Measurements from ENCODE around the gene ROR2.

Gene ROR2

GRCh38 chr9:91837981-91838731 lies 111.9 kb downstream of the ROR2 start:
- no peak for TF ChIP-seq CTCF (IDR thresholded peaks at IDR 0.05; ENCODE audit: extremely low read depth, insufficient read depth, missing control alignments)
- in situ Hi-C loops (cut with MboI; ENCODE audit: low pct_unique_long_range_greater_than_20kb, low sequenced_read_pairs, unreplicated experiment) = no loop called here
- no peak for DNase-seq (ENCODE audit: low spot score)

- no peak for TF ChIP-seq CTCF (IDR thresholded peaks at IDR 0.05; ENCODE audit: extremely low read depth, insufficient read depth, missing control alignments)
- no peak for DNase-seq (ENCODE audit: low spot score)
- in situ Hi-C loops (cut with MboI; ENCODE audit: low pct_unique_long_range_greater_than_20kb, low sequenced_read_pairs, unreplicated experiment) = no loop called here
These were observed 113.5 kb downstream of the ROR2 start for GRCh38 chr9:91836515-91836914.

- no peak for DNase-seq (ENCODE audit: low spot score)
- in situ Hi-C loops (cut with MboI; ENCODE audit: low pct_unique_long_range_greater_than_20kb, low sequenced_read_pairs, unreplicated experiment) = no loop called here
- no peak for TF ChIP-seq CTCF (IDR thresholded peaks at IDR 0.05; ENCODE audit: extremely low read depth, insufficient read depth, missing control alignments)
These were observed 114.4 kb downstream of the ROR2 start for GRCh38 chr9:91835632-91836031.

- TF ChIP-seq CTCF (IDR thresholded peaks at IDR 0.05; ENCODE audit: extremely low read depth, insufficient read depth, missing control alignments) = no peak
- in situ Hi-C loops (cut with MboI; ENCODE audit: low pct_unique_long_range_greater_than_20kb, low sequenced_read_pairs, unreplicated experiment) = no loop called here
- DNase-seq (ENCODE audit: low spot score) = no peak
These were observed 114.8 kb downstream of the ROR2 start for GRCh38 chr9:91835216-91835615.

GRCh38 chr9:91834740-91835139 lies 115.3 kb downstream of the ROR2 start:
- no peak for DNase-seq (ENCODE audit: low spot score)
- no peak for TF ChIP-seq CTCF (IDR thresholded peaks at IDR 0.05; ENCODE audit: extremely low read depth, insufficient read depth, missing control alignments)
- in situ Hi-C loops (cut with MboI; ENCODE audit: low pct_unique_long_range_greater_than_20kb, low sequenced_read_pairs, unreplicated experiment) = no loop called here

- in situ Hi-C loops (cut with MboI; ENCODE audit: low pct_unique_long_range_greater_than_20kb, low sequenced_read_pairs, unreplicated experiment) = no loop called here
- TF ChIP-seq CTCF (IDR thresholded peaks at IDR 0.05; ENCODE audit: extremely low read depth, insufficient read depth, missing control alignments) = no peak
- DNase-seq (ENCODE audit: low spot score) = no peak
These were observed 116.2 kb downstream of the ROR2 start for GRCh38 chr9:91833878-91834255.
